Lower leg skin (tissue), 3 donors: ENCODE data around the gene CALR3.

Source experiments
- CTCF ChIP-seq, 3 donors: fragments of 450-650 bp; IDR thresholded peaks; one replicate each; pipeline ENCODE4 v1.5.1; 2016; ENCODE audit warnings: antibody characterized with exemption in 3 of 3, mild to moderate bottlenecking in 3 of 3, moderate library complexity in 2 of 3
- POLR2A ChIP-seq, 2 donors: fragments of 450-650 bp; IDR thresholded peaks; one replicate each; pipeline ENCODE4 v1.6.1; 2016 to 2017; ENCODE audit warnings: antibody characterized with exemption in 2 of 2, mild to moderate bottlenecking in 1 of 2, moderate library complexity in 1 of 2

GRCh38 chr19:16449330-16449961 is 46.5 kb downstream of the CALR3 start:
- TF ChIP-seq CTCF (IDR thresholded peaks at IDR 0.05): no peak
- TF ChIP-seq POLR2A (IDR thresholded peaks at IDR 0.05): no peak
